Sigmoid colon (tissue), 7 donors: ENCODE results near the gene ARHGAP10. TPM values are rescaled to one million over a fixed set of nuclear protein-coding genes. Genes with fewer than 3 reads are reported as not detected.

Experiments
- DNase-seq: peaks from one replicate; pipeline ENCODE4 v3.0.0-alpha.2; 2019
- H3K27ac ChIP-seq, 4 donors: fragments of 200-600 bp; sonication (generic); one replicate each; pipeline ENCODE4 v1.5.1; 2016 to 2019; ENCODE audit warnings: mild to moderate bottlenecking in 1 of 4
- H3K27me3 ChIP-seq, 3 donors: fragments of 200-600 bp; sonication (generic); one replicate each; pipeline ENCODE4 v1.5.1; 2019; ENCODE audit warnings: mild to moderate bottlenecking in 1 of 3
- H3K36me3 ChIP-seq, 4 donors: fragments of 200-600 bp; sonication (generic); one replicate each; pipeline ENCODE4 v1.5.1; 2016 to 2019
- H3K4me1 ChIP-seq, 4 donors: fragments of 200-600 bp; sonication (generic); one replicate each; pipeline ENCODE4 v1.5.1; 2017 to 2019
- H3K4me3 ChIP-seq, 4 donors: fragments of 200-600 bp; sonication (generic); one replicate each; pipeline ENCODE4 v1.5.1; 2017 to 2019; ENCODE audit warnings: mild to moderate bottlenecking in 2 of 4, moderate library complexity in 1 of 4
- H3K9me3 ChIP-seq, 4 donors: fragments of 200-600 bp in 3 of 4; sonication (generic) in 3 of 4; one replicate each; pipeline versions ENCODE4 v1.5.1 to v1.6.1; 2013 to 2019
- CTCF ChIP-seq, 4 experiments: fragments of 450-650 bp in 3 of 4; fragments of 200-600 bp in 1 of 4; IDR thresholded peaks; one replicate each; pipeline ENCODE4 v1.5.1; 2016 to 2019; ENCODE audit warnings: antibody characterized with exemption in 4 of 4, mild to moderate bottlenecking in 3 of 4, moderate library complexity in 2 of 4
- EP300 ChIP-seq, 4 donors: sonication (generic); formaldehyde crosslinking; IDR thresholded peaks; one replicate each; pipeline ENCODE4 v1.6.1; 2017; ENCODE audit warnings: antibody characterized with exemption in 4 of 4
- POLR2A ChIP-seq, 2 donors: fragments of 450-650 bp; IDR thresholded peaks; one replicate each; pipeline ENCODE4 v1.6.1; 2016; ENCODE audit warnings: antibody characterized with exemption in 2 of 2, mild to moderate bottlenecking in 2 of 2, moderate library complexity in 2 of 2
- POLR2AphosphoS5 ChIP-seq, 4 donors: sonication (generic); formaldehyde crosslinking; IDR thresholded peaks; one replicate each; pipeline ENCODE4 v1.6.1; 2017; ENCODE audit warnings: antibody characterized with exemption in 4 of 4
- WGBS, 2 donors: extraction: QIAGEN DNeasy Blood & Tissue Kit; methylation state at CpG; one replicate each; pipeline ENCODE4 v1.1.7; 2013; 5-methylcytosine and 5-hydroxymethylcytosine counted together
- intact Hi-C: fragments of 100-400 bp; cut with DNase I; formaldehyde crosslinking; loops from one replicate; pipeline ENCODE4 v1.15.1; 2023
- polyA plus RNA-seq, 3 donors: library from polyadenylated mRNA; stranded (reverse); fragments of 200-250 nt; gene quantifications; one replicate each; pipeline ENCODE4 v1.2.3, GENCODE V29; 2013
- total RNA-seq, 4 donors: library from RNA; depleted of rRNA; stranded (reverse); fragments of >200 nt; gene quantifications; one replicate each; pipeline ENCODE4 v1.1.0, GENCODE V29; 2016
- donor health status: healthy with polysubstance abuse.
- donor health status: Bipolar disorder and iron deficiency.
- donor health status: healthy.

ARHGAP10 gene
- total and polyA plus RNA-seq, 7 donors, result 3.0 to 158 (median 123) TPM

GRCh38 chr4:147837854-147838253, 106.0 kb downstream of the ARHGAP10 start:
- intact Hi-C loops, result no loop called here
- Histone ChIP-seq H3K27ac (peak overlapping the region; percentile 80 to 96 (median 91)), H3K4me1 (peaks cover 0 to 74% (median 57%) of the 10 kb centered on the region in 4 donors), H3K36me3 (no peaks in the 10 kb centered on the region), H3K9me3 (no peaks in the 10 kb centered on the region), H3K27me3 (no peaks in the 10 kb centered on the region), H3K4me3 (no peak overlapping the region)
- DNase-seq, result no peak
- 55 to 83% methylated on average over 1 of the region's 1 CpG for WGBS, 2 donors
- no peak for TF ChIP-seq EP300 (IDR thresholded peaks at IDR 0.05)
- TF ChIP-seq POLR2AphosphoS5 (IDR thresholded peaks at IDR 0.05), result no peak
- TF ChIP-seq POLR2A (IDR thresholded peaks at IDR 0.05), result no peak
- no peak for TF ChIP-seq CTCF (IDR thresholded peaks at IDR 0.05)

GRCh38 chr4:147839200-147839599, 107.3 kb downstream of the ARHGAP10 start:
- Histone ChIP-seq H3K4me1 (peaks cover 0 to 85% (median 58%) of the 10 kb centered on the region in 4 donors), H3K4me3 (no peak overlapping the region), H3K9me3 (no peaks in the 10 kb centered on the region), H3K36me3 (no peaks in the 10 kb centered on the region), H3K27ac (peak overlapping the region; percentile 2 to 96 (median 91)), H3K27me3 (no peaks in the 10 kb centered on the region)
- TF ChIP-seq EP300 (IDR thresholded peaks at IDR 0.05) (no peak), CTCF (IDR thresholded peaks at IDR 0.05) (no peak), POLR2AphosphoS5 (IDR thresholded peaks at IDR 0.05) (no peak), POLR2A (IDR thresholded peaks at IDR 0.05) (no peak)
- intact Hi-C loops, result no loop called here
- WGBS, 2 donors, result 77 to 79% methylated on average over 2 of the region's 2 CpGs
- no peak for DNase-seq

- peaks cover 0 to 85% (median 55%) of the 10 kb centered on the region in 4 donors for H3K4me1 ChIP-seq
- no peaks in the 10 kb centered on the region for H3K9me3 ChIP-seq
- H3K36me3 ChIP-seq, result no peaks in the 10 kb centered on the region
- H3K4me3 ChIP-seq, result no peak overlapping the region
- 73 to 92% methylated on average over 3 of the region's 3 CpGs for WGBS, 2 donors
- H3K27ac ChIP-seq, result peak overlapping the region; percentile 30 to 96 (median 91)
- no peak for TF ChIP-seq CTCF (IDR thresholded peaks at IDR 0.05)
- no peak for DNase-seq
- no peaks in the 10 kb centered on the region for H3K27me3 ChIP-seq
- intact Hi-C loops, result no loop called here
Measured at GRCh38 chr4:147839663-147840062, 107.8 kb downstream of the ARHGAP10 start.

GRCh38 chr4:147840838-147841738, 109.2 kb downstream of the ARHGAP10 start:
- Histone ChIP-seq H3K9me3 (no peaks in the 10 kb centered on the region), H3K36me3 (no peaks in the 10 kb centered on the region), H3K4me3 (no peak overlapping the region), H3K27me3 (no peaks in the 10 kb centered on the region), H3K27ac (peak overlapping the region; percentile 68 to 96 (median 91)), H3K4me1 (peaks cover 0 to 81% (median 55%) of the 10 kb centered on the region in 4 donors)
- 68 to 82% methylated on average over 4 of the region's 4 CpGs for WGBS, 2 donors
- intact Hi-C loops, result no loop called here
- DNase-seq, result no peak
- no peak for TF ChIP-seq EP300 (IDR thresholded peaks at IDR 0.05)
- TF ChIP-seq POLR2AphosphoS5 (IDR thresholded peaks at IDR 0.05), result peak; percentile 7 to 28 (median 14)

GRCh38 chr4:147842573-147842972, 110.7 kb downstream of the ARHGAP10 start:
- Histone ChIP-seq H3K36me3 (peaks cover 0 to 4% (median 0%) of the 10 kb centered on the region in 4 donors), H3K4me3 (no peak overlapping the region), H3K4me1 (peaks cover 0 to 81% (median 64%) of the 10 kb centered on the region in 4 donors), H3K27ac (peak overlapping the region; percentile 68 to 96 (median 91)), H3K9me3 (no peaks in the 10 kb centered on the region), H3K27me3 (no peaks in the 10 kb centered on the region)
- peak; percentile 86 for DNase-seq
- intact Hi-C loops, result no loop called here
- 92% methylated on average over 6 of the region's 6 CpGs for WGBS, 2 donors
- no peak for TF ChIP-seq POLR2A (IDR thresholded peaks at IDR 0.05)
- TF ChIP-seq EP300 (IDR thresholded peaks at IDR 0.05), result peak in 2 of 4 donors; percentile 17 to 73
- TF ChIP-seq POLR2AphosphoS5 (IDR thresholded peaks at IDR 0.05), result peak in 2 of 4 donors; percentile 35 to 39
